Peyer's patch (tissue), 4 donors: Measurements from ENCODE around the gene EZH1.

Source experiments
- POLR2A ChIP-seq, 2 donors: fragments of 450-650 bp; IDR thresholded peaks; one replicate each; pipeline ENCODE4 v1.5.1; 2017; ENCODE audit warnings: antibody characterized with exemption in 2 of 2, mild to moderate bottlenecking in 2 of 2, moderate library complexity in 2 of 2
- TF ChIP-seq, protein P1 (sequence below), 6 experiments: fragments of 450-650 bp in 4 of 6; fragments of 200-600 bp in 2 of 6; sonication (generic) in 1 of 6; IDR thresholded peaks; one replicate each; pipeline ENCODE4 v1.5.1; 2017 to 2019; ENCODE audit warnings: antibody characterized with exemption in 6 of 6, mild to moderate bottlenecking in 3 of 6, moderate library complexity in 1 of 6

DNA sequence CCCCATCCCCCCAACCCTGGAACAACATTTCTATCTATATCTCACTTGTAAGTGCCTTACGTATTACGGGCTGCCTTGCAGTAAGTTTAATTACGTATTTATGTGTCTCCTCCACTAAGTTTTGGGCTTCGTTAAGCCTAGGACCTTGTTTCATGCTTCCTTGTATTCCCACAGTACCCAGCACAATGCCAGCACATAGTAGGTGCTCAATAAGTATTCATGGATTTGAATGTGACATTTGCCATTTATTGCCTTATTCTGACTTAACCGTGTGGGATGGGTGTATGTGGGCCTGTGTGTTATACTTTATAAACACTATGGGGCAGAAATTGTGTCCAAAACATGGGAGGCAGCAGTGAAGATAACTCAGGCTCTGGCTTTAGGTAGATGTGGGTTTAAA is 47.7 kb upstream of the EZH1 start:
- TF ChIP-seq, protein P1, sequence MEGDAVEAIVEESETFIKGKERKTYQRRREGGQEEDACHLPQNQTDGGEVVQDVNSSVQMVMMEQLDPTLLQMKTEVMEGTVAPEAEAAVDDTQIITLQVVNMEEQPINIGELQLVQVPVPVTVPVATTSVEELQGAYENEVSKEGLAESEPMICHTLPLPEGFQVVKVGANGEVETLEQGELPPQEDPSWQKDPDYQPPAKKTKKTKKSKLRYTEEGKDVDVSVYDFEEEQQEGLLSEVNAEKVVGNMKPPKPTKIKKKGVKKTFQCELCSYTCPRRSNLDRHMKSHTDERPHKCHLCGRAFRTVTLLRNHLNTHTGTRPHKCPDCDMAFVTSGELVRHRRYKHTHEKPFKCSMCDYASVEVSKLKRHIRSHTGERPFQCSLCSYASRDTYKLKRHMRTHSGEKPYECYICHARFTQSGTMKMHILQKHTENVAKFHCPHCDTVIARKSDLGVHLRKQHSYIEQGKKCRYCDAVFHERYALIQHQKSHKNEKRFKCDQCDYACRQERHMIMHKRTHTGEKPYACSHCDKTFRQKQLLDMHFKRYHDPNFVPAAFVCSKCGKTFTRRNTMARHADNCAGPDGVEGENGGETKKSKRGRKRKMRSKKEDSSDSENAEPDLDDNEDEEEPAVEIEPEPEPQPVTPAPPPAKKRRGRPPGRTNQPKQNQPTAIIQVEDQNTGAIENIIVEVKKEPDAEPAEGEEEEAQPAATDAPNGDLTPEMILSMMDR (IDR thresholded peaks at IDR 0.05) = no peak
- TF ChIP-seq POLR2A (IDR thresholded peaks at IDR 0.05) = no peak
